HG02798 (cell line): Measurements from ENCODE around the gene AP3M1.

Experiments used
- ATAC-seq: cut with Tn5 transposase; IDR thresholded peaks from one replicate; pipeline ENCODE4 v1.9.1; 2021; ENCODE audit warnings: mild to moderate bottlenecking; ENCODE audit not compliant: unreplicated experiment, poor library complexity

AP3M1 gene

DNA sequence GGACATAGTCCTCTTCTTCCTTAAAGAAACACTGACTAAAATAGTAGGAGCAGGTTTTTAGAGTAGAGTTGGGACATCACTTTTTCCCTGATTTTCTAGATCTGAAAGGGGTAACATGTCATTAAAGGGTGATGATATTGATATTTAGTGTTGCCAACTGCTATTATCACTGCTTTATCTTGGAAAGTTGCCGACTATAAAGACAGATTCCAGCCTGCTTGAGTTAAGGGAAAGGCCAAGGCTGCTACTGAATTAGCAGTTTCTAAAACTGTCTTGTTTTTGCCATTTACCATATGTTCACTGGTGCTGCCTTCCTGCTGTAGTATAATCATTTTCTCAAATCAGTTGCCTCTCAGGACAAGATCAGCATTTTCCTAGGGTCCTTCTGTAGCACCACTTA, 29.7 kb downstream of the AP3M1 start:
- ATAC-seq = no peak

DNA sequence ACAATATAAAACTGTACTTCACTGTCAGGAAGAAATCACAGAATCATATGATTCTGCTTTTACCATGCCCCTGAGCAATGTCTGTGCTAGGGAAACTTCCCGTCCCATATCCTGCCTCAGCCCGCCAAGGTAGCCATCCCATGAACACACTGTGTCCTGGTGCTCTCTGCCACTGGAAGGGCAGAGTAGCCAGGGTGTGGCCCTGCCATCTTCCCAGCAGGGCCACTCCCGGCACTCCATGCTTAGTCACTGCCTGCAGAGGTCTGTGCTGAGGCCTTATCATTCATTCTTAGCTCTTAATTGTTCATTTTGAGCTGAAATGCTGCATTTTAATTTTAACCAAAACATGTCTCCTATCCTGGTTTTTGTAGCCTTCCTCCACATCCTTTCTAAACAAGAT, 31.8 kb downstream of the AP3M1 start:
- no peak for ATAC-seq

DNA sequence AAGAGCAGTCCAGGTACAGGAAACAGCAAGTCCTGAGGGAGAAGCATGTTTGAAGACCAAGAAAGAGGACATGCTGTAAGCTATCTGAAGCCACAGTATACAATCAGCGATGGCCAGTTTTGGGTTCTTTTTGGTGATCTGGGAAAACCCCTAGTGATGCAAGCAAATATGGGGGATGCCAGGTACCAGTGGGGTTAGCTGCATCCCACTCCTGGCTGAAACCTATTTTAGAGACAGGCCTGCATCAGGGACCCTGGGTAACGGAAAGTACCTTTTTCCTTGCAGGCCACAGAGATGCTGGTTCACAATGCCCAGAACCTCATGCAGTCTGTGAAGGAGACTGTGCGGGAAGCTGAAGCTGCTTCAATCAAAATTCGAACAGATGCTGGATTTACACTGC, 32.9 kb downstream of the AP3M1 start:
- ATAC-seq = no peak

DNA sequence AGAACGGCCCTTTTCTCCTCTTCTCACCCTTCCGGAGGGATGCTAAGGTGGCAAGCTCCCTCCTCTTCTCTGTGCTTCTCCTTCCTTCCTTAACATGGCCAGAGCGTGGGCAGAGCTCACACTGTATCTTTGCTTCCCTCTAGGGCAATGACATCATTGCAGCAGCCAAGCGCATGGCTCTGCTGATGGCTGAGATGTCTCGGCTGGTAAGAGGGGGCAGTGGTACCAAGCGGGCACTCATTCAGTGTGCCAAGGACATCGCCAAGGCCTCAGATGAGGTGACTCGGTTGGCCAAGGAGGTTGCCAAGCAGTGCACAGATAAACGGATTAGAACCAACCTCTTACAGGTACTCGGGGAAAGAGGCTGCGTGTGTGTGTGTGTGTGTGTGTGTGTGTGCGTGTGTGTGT, 36.6 kb downstream of the AP3M1 start:
- ATAC-seq = no peak

DNA sequence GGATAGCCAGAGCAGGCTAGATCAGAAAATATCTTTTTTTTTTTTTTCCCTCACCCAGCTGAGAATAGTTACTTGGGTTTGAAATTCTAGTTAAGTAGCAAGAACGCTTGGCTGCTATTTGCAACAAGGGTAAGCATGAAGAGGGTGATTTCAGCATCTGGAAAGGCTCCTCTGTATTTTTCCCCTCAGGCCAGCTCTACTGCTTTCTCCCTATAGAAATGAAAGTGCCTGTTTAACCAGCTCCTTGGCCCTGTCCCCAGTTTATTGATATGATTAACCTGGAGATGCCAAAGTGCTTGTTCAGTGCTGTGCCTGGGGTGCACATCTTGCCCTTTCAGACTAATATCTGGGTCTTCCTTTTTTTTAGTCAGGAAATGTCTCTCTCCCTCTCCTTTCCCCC, 37.1 kb downstream of the AP3M1 start:
- ATAC-seq = no peak

DNA sequence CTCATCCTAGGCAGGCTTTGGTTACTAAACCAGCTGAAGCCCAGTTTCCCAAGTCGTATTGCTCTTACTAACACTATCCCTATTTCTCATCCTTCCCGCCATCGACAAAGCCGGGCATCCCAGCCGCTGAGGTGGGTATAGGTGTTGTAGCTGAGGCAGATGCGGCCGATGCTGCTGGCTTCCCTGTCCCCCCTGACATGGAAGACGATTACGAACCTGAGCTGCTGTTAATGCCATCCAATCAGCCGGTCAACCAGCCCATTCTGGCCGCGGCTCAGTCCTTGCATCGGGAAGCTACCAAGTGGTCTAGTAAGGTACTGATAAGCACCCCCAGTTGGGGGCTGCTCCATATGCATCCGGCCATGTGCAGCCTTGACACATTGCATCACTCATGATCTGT, 38.8 kb downstream of the AP3M1 start:
- no peak for ATAC-seq

DNA sequence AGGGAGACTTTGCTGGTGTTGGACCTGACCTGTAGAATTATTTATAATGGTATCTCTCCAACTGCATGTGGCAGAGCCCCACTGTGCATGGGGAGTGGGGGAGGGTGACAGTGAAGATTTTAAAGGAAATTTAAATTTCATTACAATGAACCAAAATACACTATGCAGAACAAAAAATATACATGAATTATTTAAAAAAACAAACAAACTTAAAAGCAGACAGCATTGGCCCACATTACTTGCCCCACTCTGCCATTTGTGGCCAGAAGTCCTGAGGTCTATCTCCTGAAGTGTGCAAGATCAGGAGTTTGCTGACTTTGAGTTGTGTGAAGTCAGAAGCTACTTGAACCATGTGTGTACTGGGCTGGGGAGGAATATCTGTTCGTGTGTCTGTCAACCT, 40.5 kb downstream of the AP3M1 start:
- no peak for ATAC-seq

DNA sequence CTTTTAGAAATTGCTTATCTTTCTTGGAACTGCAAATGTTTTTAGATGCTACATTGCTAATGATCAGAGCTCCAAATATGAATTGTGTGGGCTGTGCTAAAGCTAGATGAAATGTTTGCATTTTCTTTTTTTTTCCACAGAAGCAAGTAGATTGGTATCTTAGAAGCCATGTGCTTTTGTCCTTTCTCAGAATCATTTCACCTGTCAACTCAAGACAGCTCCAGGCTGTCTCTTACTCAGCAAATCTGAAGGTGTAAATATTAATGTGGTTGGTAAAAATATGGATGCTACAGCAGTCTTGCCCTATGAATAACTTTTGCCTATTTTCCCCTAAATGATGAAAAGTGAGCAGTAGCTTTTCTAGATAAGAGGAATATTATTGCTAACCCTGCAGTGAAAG, 41.2 kb downstream of the AP3M1 start:
- ATAC-seq = no peak

DNA sequence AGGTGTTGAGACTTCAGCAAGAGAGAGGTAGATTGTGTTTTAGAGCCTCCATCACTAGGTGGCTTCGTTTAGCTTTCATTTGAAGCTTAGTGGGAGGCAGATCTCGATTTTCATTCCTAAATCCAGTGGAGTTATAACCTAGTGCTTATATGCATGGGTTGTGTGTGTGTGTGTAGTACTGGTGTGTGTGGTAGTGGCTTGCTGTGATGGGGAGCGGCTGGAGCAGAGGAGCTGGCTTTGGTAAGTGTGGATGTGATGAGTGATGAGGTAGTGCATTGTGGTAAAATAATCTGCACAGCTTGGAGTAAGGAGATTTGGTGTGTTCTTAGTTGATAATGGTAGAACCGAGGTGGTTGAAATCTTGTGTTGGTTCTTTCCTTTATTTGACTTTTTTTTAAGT, 43.2 kb downstream of the AP3M1 start:
- no peak for ATAC-seq

DNA sequence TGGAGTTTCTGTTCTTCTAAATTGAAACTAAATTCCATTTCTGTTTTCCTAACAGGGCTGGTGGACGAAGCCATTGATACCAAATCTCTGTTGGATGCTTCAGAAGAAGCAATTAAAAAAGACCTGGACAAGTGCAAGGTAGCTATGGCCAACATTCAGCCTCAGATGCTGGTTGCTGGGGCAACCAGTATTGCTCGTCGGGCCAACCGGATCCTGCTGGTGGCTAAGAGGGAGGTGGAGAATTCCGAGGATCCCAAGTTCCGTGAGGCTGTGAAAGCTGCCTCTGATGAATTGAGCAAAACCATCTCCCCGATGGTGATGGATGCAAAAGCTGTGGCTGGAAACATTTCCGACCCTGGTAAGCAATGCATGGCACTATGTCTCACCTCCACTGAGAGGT, 45.6 kb downstream of the AP3M1 start:
- no peak for ATAC-seq

DNA sequence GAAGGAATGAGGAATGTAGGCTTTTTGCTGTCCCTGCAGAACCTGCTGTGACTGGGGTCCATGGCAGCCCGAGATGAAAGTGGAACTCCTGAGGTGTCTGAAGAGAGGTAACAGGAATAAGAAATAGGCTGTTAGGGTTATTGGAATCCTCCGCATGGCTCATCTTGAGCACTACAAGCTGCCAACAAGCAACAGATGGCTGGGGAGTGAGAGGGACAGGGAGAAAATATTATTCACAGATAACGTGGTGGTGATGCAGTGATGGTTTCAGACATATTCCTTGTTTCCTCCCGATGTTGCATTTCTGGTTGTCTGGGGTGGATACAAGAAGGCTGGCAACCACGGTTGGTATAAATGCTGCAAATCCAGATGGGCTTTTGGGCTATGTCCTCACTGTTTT, 46.1 kb downstream of the AP3M1 start:
- ATAC-seq = no peak

DNA sequence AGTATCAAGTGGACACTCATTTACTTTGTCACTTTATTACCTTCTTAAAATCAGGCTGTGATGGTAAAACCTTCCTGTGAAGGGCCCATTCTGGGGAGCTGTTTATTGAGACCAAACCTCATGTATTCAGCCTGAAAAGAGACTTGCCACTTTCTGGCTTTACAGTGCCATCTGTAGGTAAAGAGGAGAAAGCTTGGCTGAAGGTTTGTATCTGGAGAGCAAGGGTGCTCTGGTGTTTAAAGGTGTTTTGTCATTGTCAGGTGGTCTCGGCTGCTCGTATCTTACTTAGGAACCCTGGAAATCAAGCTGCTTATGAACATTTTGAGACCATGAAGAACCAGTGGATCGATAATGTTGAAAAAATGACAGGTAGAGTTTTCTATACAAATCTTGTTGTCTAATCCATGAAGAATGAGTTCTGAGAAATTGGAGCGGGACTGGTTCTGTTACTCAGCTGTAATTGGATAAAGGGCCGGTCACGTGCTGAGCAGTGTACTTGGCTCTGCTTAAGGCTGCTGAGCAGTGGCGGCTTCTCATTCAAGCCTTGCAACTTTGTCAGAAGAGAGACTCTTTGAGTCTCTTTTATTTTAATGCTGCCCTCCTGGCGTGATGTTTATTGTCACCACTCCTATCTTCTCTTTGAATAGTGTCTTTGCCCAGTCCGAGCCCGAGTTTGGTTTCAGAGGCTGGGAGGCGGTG, 46.9 kb downstream of the AP3M1 start:
- no peak for ATAC-seq

DNA sequence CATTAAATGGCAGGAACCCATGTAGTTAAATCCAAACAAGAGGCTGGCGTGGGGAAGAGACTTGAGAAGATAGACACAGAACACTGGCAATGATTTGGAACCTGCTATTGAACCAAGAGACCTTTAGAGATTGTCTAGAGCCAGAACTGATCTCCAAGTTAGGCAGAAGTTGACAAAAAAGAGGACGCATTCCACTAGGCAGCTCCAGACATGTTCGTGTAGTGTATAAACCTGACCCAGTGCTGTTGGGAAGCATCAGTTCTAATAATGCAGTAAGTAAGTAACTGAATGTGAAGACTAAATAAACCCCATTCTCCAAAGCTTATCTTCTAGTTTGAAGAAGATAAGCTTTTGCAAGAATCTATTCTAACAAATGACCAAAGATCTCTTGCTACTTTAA, 50.8 kb downstream of the AP3M1 start:
- ATAC-seq = no peak

DNA sequence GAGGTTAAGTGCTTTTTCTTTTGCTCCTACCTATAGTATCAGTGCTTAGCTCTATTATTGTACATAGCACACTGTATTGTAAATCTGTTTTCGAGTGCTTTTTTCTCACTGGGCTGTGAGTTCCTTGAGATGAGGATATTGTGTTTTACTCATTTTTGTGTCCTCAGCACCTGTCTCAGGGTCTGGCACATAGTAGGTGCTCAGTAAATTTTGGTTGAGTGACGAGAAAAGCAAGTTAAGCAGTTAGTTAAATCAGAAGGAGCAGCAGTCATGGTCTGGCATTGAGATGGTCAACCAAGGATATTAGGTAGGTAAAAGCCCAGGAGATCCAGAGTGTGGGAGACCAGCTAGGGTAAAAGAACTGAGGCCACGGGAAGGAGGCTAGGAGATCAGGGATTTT, 51.2 kb downstream of the AP3M1 start:
- ATAC-seq = no peak

DNA sequence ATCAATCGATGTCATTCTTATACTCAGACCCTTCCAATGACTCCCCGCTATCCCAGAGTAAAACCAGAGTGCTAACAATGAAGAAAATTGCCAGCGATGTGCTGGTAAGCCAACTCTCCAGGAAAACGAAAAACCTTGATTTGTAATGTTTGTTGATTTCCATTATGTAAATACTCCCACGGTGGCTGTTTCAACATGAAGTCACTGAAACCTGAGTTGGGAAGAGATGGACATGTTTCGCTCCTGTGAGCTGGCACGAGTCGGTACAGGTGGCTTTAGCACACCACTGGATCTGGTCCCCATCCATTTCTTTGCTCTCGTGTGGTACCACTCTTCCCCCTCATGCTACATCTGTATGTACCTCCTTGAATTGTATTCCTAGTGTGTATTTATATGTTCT, 52.9 kb downstream of the AP3M1 start:
- ATAC-seq = no peak

DNA sequence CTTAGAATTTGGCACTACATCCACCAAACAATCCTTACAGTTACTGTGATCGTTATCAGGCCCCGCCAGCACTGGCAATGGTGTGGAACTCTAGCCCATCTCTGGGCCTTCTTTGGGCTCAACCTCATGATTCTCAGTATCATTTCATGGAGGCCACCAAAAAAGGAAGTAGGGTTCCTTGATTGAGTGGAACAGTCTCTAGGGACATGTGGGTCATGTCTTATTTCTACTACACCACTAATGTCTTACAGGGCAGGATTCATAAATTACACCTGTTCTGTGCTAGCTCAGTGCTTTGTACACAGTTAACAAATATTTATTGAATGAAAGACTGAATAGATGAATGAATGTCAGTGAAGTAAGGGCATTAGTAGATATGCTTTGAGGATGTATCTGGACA, 53.9 kb downstream of the AP3M1 start:
- peak; percentile 72 for ATAC-seq

DNA sequence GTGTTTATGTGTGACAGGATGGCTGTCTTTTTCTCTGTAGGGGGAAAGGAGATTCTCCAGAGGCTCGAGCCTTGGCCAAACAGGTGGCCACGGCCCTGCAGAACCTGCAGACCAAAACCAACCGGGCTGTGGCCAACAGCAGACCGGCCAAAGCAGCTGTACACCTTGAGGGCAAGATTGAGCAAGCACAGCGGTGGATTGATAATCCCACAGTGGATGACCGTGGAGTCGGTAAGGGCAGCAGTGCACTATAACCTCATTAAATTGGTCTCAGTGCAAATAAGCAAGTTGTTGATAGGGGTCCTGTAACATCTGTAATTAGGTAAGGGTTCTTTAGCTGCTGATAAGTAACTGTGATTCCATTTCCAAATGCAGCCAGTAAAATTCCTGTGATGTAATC, 56.4 kb downstream of the AP3M1 start:
- no peak for ATAC-seq

DNA sequence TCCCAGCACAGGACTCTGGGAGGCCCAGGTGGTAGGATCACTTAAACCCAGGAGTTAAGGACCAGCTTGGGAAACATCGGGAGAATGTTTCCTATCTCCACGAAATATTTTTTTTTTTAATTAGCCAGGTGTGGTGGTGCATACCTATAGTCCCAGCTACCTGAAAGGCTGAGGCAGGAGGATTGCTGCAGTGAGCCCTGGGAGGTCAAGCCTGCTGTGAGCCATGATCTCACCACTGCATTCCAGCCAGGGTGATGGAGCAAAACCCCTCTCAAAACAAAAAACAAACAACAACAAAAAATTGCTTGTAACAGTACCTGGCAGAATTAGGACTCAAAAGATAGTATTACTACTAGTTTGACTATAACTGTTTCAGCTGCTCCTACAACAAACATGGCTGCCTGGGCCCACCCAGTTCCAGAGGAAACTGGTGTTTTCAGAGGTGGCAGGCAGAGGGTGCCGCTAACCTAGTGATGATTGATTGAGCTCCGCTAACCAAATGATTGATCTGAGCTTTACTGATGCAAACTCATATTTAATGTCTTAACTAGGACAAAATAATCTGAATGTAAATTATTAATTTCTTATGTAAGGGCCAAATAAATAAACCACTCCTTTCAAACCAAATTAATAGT, 57.0 kb downstream of the AP3M1 start:
- no peak for ATAC-seq

DNA sequence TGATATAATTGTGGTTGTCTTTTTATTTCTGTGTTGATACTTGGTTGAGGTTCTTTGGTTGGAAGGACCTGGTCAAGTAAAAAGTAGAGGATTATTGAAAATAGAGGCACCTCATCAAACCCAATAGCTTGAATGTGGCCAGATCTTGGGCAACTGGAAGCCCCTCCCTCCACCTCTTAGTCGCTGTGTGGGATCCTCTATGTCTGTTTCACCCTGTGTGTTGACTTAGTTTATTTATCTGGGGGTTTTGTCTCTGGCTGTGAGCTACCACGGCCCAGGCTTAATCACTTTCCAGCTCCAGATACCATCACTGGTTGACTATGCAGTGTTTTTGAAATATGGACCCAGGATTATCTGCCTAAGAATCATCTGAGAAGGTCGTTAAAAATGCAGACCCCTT, 58.3 kb downstream of the AP3M1 start:
- ATAC-seq = no peak

DNA sequence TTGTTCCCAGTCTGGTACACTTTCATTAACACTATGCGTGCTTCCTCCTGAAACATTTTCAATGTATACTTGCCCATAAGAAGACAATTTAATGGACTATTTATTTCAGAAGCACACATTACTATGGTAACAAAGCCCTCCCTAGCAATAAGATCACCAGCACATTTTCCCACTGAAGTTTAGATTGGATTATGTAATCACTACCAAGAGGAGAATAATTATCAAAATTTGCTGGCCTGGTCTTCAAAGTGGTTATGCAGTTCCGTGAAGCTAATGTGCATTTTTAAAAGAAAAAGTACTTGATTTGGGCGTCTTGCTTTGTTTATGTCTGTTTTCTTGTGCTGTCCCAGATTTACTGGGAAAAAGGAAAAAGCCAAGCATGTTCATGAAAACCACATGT, 61.9 kb downstream of the AP3M1 start:
- no peak for ATAC-seq

DNA sequence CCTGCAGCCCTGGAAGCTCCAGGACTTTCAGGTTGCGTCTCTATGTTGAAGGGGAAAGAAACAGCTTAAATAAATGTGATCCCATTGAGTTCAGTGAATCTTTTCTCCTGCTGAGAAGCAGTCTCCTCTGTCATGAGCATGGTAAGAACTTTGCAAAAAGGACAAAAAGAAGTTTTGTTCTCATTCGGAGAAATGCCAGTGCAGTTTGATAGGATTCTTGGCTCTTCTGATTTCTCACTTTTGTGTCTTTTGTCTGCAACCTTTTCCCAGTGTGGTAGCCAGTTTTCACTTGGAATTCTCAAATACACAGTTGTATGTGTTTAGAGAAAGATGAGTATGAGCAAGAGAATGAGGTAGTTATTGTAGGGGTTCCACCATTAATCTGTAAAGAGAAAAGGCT, 64.3 kb downstream of the AP3M1 start:
- ATAC-seq = no peak

DNA sequence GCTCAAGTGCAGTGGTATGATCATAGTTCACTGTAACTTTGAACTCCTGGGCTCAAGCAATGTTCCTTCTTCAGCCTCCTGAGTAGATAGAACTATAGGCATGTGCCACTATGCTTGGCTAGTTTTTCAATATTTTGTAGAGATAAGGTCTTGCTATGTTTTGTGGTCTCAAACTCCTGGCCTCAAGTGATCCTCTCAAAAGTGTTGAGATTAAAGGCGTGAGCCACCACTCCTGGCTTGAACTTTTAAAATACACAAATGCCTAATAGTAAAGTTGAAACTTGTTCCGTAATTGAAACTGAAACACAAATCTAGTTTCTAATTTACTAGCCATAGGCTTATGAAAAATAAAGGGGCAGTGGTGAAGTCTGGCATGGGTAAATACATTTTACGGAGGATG, 65.7 kb downstream of the AP3M1 start:
- peak; percentile 70 for ATAC-seq
